ENCODE results near the gene KPTN.

GRCh38 chr19:47479701-47480503 is 4.1 kb downstream of the KPTN start:
- TF ChIP-seq, protein P1, sequence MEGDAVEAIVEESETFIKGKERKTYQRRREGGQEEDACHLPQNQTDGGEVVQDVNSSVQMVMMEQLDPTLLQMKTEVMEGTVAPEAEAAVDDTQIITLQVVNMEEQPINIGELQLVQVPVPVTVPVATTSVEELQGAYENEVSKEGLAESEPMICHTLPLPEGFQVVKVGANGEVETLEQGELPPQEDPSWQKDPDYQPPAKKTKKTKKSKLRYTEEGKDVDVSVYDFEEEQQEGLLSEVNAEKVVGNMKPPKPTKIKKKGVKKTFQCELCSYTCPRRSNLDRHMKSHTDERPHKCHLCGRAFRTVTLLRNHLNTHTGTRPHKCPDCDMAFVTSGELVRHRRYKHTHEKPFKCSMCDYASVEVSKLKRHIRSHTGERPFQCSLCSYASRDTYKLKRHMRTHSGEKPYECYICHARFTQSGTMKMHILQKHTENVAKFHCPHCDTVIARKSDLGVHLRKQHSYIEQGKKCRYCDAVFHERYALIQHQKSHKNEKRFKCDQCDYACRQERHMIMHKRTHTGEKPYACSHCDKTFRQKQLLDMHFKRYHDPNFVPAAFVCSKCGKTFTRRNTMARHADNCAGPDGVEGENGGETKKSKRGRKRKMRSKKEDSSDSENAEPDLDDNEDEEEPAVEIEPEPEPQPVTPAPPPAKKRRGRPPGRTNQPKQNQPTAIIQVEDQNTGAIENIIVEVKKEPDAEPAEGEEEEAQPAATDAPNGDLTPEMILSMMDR (conservative IDR thresholded peaks at IDR 0.05; ENCODE audit: low read length), result no peak
- TF ChIP-seq EZH2phosphoT487 (IDR thresholded peaks at IDR 0.05; ENCODE audit: borderline replicate concordance), result no peak
